ENCODE measurements around the gene ARHGAP1. TPM values are rescaled to one million over a fixed set of nuclear protein-coding genes. Genes with fewer than 3 reads are reported as not detected.
"Not testable (repeated sequence)": the region's sequence is repeated elsewhere in the genome, so short reads cannot be mapped to it uniquely, and the experiment has no call there.

Gene ARHGAP1
- total RNA-seq, 2 experiments from 2014 or later: 45.1 to 46.8 TPM

- DNase-seq: no peak
- Mint-ChIP-seq H3K4me3 (no peak overlapping the region), H3K36me3 (no peaks in the 10 kb centered on the region), H3K4me1 (no peaks in the 10 kb centered on the region), H3K27ac (no peak overlapping the region), H3K9me3 (no peaks in the 10 kb centered on the region), H3K27me3 (no peaks in the 10 kb centered on the region)
Observed at GRCh38 chr11:46728659-46729040, 28.2 kb upstream of the ARHGAP1 start.

GRCh38 chr11:46727952-46728658, 27.7 kb upstream of the ARHGAP1 start:
- Mint-ChIP-seq H3K27ac (no peak overlapping the region), H3K4me1 (no peaks in the 10 kb centered on the region), H3K36me3 (no peaks in the 10 kb centered on the region), H3K4me3 (no peak overlapping the region), H3K27me3 (no peaks in the 10 kb centered on the region), H3K9me3 (no peaks in the 10 kb centered on the region)
- DNase-seq: no peak

- Mint-ChIP-seq H3K27me3 (no peaks in the 10 kb centered on the region), H3K9me3 (no peaks in the 10 kb centered on the region), H3K27ac (no peak overlapping the region), H3K36me3 (no peaks in the 10 kb centered on the region), H3K4me1 (no peaks in the 10 kb centered on the region), H3K4me3 (no peak overlapping the region)
- DNase-seq: no peak
Observed at GRCh38 chr11:46726206-46726862, 25.9 kb upstream of the ARHGAP1 start.

DNA sequence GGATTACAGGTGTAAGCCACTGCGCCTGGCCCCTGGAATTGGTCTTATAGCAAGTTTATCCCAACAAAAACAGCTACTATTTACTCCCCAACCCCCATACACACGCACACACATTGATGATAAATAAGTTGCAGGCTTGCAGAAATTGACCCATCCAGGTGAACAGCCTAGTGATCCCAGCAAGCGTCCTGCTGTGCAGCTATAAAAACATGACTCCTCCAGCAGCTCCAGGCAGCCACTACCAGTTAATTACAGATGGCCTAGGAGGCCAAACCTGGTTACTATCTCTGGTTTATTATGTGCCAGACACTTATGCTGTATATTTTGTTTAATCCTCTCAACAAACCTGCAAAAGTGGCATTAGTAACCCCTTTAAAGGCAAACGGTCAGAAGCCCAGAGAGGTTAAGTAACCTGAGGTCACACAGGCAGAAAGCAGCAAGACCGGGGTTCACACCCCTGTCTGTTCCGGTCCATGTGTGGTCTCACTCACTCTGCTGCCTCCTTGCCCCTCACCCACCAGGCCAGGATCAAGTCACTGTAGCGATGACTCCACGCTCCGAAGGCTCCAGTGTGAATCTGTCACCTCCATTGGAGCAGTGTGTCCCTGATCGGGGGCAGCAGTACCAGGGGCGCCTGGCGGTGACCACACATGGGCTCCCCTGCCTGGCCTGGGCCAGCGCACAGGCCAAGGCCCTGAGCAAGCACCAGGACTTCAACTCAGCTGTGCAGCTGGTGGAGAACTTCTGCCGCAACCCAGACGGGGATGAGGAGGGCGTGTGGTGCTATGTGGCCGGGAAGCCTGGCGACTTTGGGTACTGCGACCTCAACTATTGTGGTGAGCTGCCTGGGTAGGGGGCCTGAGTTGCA, 25.2 kb upstream of the ARHGAP1 start:
- Mint-ChIP-seq H3K36me3 (no peaks in the 10 kb centered on the region), H3K9me3 (no peaks in the 10 kb centered on the region), H3K27ac (no peak overlapping the region), H3K4me1 (no peaks in the 10 kb centered on the region), H3K4me3 (no peak overlapping the region), H3K27me3 (no peaks in the 10 kb centered on the region)
- no peak for DNase-seq

GRCh38 chr11:46724088-46724487, 23.7 kb upstream of the ARHGAP1 start:
- Mint-ChIP-seq H3K27ac (no peak overlapping the region), H3K27me3 (no peaks in the 10 kb centered on the region), H3K4me3 (no peak overlapping the region), H3K4me1 (no peaks in the 10 kb centered on the region), H3K9me3 (no peaks in the 10 kb centered on the region), H3K36me3 (no peaks in the 10 kb centered on the region)
- no peak for DNase-seq

DNA sequence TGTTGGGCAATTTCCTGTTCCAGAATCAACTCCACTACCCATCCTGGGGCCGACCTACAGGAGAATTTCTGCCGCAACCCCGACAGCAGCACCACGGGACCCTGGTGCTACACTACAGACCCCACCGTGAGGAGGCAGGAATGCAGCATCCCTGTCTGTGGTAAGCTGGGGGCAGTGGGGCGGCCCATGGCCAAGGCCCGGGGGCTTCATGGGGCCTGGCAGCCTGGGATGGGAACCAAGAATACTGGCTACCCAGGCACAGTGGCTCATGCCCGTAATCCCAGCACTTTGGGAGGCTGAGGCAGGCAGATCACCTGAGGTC, 22.9 kb upstream of the ARHGAP1 start:
- H3K27ac Mint-ChIP-seq: no peak overlapping the region
- H3K4me3 Mint-ChIP-seq: no peak overlapping the region
- H3K27me3 Mint-ChIP-seq: no peaks in the 10 kb centered on the region
- H3K9me3 Mint-ChIP-seq: no peaks in the 10 kb centered on the region
- H3K36me3 Mint-ChIP-seq: no peaks in the 10 kb centered on the region
- no peak for DNase-seq
- peaks cover 2% of the 10 kb centered on the region for H3K4me1 Mint-ChIP-seq

DNA sequence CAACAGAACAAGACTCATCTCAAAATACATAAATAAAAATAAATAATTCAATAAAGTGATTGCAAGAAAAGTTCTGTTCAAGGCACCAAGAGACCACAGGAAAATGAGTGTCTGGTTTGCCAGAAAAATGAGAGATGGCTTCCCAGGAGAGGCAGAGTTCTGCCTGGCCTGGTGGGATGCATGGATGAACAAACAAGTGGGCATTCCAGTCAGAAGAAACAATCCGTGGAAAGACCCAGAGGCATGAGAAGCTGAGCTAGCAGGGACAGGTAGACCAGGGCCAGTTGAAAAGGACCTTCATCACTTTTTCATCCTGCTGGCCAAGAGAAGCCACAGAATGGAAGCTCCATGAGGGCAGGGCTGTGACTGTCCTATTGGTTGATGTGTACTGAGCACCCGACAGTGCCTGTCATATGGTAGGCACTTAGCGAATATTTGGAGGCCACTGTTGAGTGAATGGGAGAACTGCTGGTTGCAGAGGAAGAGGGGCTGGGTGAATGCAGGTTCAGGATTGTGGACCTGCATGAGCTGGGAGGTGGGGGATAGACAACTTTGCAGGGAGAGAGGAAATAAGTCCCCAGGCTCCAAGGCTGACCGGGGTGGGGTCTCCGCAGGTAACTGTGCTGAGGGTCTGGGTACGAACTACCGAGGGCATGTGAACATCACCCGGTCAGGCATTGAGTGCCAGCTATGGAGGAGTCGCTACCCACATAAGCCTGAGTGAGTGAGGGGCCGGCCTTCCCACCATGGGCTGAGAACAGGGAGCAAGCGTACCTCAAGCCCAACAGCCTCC, 22.3 kb upstream of the ARHGAP1 start:
- no peaks in the 10 kb centered on the region for H3K9me3 Mint-ChIP-seq
- H3K27me3 Mint-ChIP-seq: no peaks in the 10 kb centered on the region
- H3K36me3 Mint-ChIP-seq: no peaks in the 10 kb centered on the region
- DNase-seq: no peak
- peaks cover 2% of the 10 kb centered on the region for H3K4me1 Mint-ChIP-seq
- no peak overlapping the region for H3K27ac Mint-ChIP-seq
- H3K4me3 Mint-ChIP-seq: no peak overlapping the region

GRCh38 chr11:46721286-46721685, 20.9 kb upstream of the ARHGAP1 start:
- Mint-ChIP-seq H3K9me3 (no peaks in the 10 kb centered on the region), H3K4me1 (peaks cover 2% of the 10 kb centered on the region), H3K27me3 (no peaks in the 10 kb centered on the region), H3K4me3 (no peak overlapping the region), H3K36me3 (no peaks in the 10 kb centered on the region), H3K27ac (no peak overlapping the region)
- no peak for DNase-seq

DNA sequence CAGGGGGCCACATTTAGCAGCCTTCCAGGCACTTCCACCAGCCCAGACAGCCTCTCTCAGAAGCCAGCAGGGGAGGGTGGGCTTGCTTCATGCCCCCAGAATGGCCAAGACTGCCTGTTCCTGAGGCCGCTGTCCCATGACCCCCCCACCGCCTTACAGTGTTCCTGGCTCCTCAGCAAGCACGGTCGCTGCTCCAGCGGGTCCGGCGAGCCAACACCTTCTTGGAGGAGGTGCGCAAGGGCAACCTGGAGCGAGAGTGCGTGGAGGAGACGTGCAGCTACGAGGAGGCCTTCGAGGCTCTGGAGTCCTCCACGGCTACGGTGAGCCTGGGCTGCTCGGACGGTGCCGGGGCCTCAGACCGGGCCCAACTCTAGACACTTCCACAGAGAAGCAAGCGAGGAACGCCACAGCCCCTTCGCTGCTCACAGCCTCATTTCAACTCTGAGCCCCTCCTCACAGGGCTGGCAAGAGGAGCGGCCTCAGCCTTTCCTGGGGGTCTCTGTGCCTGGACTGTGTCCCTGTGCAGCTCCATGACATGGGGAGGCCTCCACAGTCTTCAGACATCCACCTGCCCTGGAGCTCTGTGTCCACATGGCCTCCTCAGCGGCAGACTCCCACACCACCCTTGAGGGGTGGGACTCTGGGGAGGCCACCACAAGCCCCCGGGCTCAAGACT, 19.3 kb upstream of the ARHGAP1 start:
- Mint-ChIP-seq H3K4me3 (no peak overlapping the region), H3K9me3 (no peaks in the 10 kb centered on the region), H3K27ac (no peak overlapping the region), H3K36me3 (no peaks in the 10 kb centered on the region), H3K4me1 (peaks cover 2% of the 10 kb centered on the region), H3K27me3 (no peaks in the 10 kb centered on the region)
- DNase-seq: no peak

DNA sequence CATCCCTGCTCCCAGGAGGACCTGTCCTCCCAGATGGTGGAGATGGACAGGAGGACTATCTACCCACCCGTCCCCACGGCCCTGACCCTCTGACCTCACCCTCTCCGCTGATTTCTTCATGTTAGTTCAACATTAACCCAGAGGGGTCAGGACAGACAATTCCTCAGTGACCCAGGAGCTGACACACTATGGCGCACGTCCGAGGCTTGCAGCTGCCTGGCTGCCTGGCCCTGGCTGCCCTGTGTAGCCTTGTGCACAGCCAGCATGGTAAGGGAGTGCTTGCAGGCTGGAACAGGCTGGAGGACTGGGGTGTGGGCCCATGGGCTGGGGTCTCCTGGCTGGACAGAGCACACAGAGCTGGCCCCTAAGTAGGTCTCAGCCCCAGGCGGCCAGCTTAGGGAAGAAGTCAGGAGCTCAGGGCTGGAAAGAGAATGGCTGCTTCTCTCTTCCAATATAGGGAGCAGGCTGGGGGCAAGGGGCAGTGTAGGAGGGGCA, 18.7 kb upstream of the ARHGAP1 start, which contains the start of gene F2:
TSS of gene F2 (plus strand) at position 166 of the 495 bp plus-strand sequence. CDS start at position 189, 23 bp downstream.
- Mint-ChIP-seq H3K4me3 (no peak within 1 kb of the TSS), H3K4me1 (peaks cover 2% of the 10 kb centered on the region), H3K36me3 (no peaks in the 10 kb centered on the region), H3K27ac (no peak within 1 kb of the TSS), H3K9me3 (no peaks in the 10 kb centered on the region), H3K27me3 (no peaks in the 10 kb centered on the region)
- DNase-seq: no peak

DNA sequence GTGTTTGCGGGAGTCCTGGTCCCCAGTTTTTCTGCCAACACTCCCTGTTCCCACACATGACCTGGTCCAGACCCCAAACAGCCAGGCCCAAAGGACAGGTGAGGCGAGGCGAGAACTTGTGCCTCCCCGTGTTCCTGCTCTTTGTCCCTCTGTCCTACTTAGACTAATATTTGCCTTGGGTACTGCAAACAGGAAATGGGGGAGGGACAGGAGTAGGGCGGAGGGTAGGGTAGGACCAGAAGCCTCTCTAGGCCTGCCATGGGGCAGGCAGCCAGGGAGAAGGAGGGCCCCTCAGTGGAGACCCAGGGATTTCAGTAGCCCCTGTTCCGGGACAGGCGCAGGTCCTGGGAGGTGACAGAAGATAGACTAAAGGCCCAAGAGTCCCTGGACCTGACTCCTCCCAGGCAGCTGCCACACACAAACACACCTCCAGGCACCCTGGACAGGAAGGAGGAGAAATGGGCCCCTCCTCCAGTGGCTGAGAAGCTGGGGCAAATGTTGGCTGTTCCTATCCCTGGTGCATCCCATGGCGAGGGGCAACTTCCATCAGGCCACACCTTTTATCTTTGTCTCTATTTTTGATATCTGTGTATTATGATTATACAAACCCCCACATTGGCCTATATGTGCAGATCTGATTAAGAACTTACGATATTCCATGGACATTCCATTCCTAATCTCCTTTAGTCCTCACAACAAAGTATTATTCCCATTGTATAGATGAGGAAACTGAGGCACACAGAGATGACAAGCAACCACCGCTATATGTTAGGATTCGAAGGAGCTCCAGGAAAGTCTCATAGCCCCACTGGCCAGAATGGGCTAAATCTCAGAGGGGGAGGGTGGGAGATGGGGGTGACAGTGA, 18.0 kb upstream of the ARHGAP1 start:
- Mint-ChIP-seq H3K4me3 (no peak overlapping the region), H3K4me1 (peaks cover 2% of the 10 kb centered on the region), H3K9me3 (no peaks in the 10 kb centered on the region), H3K27me3 (no peaks in the 10 kb centered on the region), H3K36me3 (no peaks in the 10 kb centered on the region), H3K27ac (no peak overlapping the region)
- DNase-seq: no peak

GRCh38 chr11:46717825-46718154, 17.4 kb upstream of the ARHGAP1 start:
- H3K27me3 Mint-ChIP-seq, H3K36me3 Mint-ChIP-seq, H3K4me3 Mint-ChIP-seq, H3K9me3 Mint-ChIP-seq, H3K27ac Mint-ChIP-seq, H3K4me1 Mint-ChIP-seq, DNase-seq: not testable (repeated sequence)

- H3K36me3 Mint-ChIP-seq: peaks cover 3% of the 10 kb centered on the region
- no peaks in the 10 kb centered on the region for H3K27me3 Mint-ChIP-seq
- H3K27ac Mint-ChIP-seq: no peak overlapping the region
- H3K4me1 Mint-ChIP-seq: no peaks in the 10 kb centered on the region
- H3K9me3 Mint-ChIP-seq: no peaks in the 10 kb centered on the region
- no peak overlapping the region for H3K4me3 Mint-ChIP-seq
- no peak for DNase-seq
Observed at GRCh38 chr11:46712874-46713576, 12.6 kb upstream of the ARHGAP1 start.
